ENCODE results near the gene FOXK1. TPM values are rescaled to one million over a fixed set of nuclear protein-coding genes. Genes with fewer than 3 reads are reported as not detected.

Gene FOXK1
- total and polyA plus RNA-seq, 9 of the 15 experiments (the other 6 are each of a cell fraction or from before 2014, with no cell fraction given) = 0.32 to 45.5 (median 8.1) TPM

DNA sequence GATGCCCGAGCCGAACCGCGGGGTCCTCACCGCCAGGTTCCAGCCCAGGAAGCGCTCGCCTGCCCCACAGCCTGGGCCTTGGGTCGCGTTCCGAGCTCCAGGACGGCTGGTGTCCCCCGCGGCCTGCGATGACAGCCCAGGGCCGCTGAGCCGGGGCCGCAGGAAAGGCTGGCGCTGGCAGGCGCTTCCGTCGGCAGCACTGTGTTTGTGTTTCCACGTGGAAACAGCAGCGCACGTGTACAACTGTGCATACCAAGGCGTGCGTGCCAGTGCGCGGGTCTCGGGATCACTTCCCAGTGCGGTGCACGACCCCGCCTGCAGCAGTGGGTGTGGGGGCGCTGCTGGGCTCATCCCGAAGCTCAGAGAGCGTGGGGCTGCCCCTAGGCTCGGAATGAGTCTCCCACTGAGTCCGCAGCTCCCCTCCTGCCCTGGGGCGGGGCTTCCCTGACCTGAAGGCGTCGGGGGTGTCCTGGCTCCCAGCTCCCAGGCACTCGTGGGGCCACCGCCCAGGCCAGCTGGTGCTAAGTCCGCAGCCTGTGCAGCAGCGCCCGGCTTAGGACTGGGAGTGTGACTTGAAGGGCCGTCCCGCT lies 110.5 kb downstream of the FOXK1 start:
- no peaks in the 10 kb centered on the region for H4K20me1 ChIP-seq (replicated peaks; ENCODE audit: control insufficient read depth, insufficient read depth, low read length)
- H3K4me2 ChIP-seq (ENCODE audit: insufficient read depth, low read length) = no peak overlapping the region
- ChIA-PET CTCF (ENCODE audit: low intra/inter-chr PET ratio) (no interaction called here), POLR2A (interaction anchor here (0.8 to 2.1 kb wide), 2 partner anchors 18 to 19 kb away, joined by 4 read pairs; partner anchors contain the start of gene AP5Z1)
- H3K9ac ChIP-seq (ENCODE audit: insufficient read depth in 1 of 2, low read depth in 2 of 2, low read length in 2 of 2) = no peak overlapping the region
- no peak overlapping the region for H3K27ac ChIP-seq (ENCODE audit: extremely low read depth, low read depth, low read length)
- peaks cover 30% of the 10 kb centered on the region; the same call in 1 of the 3 replicates for H3K36me3 ChIP-seq (ENCODE audit: control insufficient read depth, insufficient read depth, low read length)
- no peaks in the 10 kb centered on the region for H3K27me3 ChIP-seq (ENCODE audit: control insufficient read depth in 2 of 2, insufficient read depth in 2 of 2, low read length in 2 of 2)
- in situ Hi-C loops (cut with MboI) (loop anchor here (10.0 kb wide), 1 partner anchor 292 kb away; no protein-coding TSS in a partner anchor), intact Hi-C loops (cut with micrococcal nuclease) (loop anchor here (10.0 kb wide), 1 partner anchor 92 kb away; the partner anchor contains the start of gene RADIL)
- no peak for ATAC-seq
- no peak overlapping the region for H2AFZ ChIP-seq (ENCODE audit: low read depth, low read length)
- FAIRE-seq = no peak
- no peaks in the 10 kb centered on the region for H3K9me3 ChIP-seq (replicated peaks; ENCODE audit: control insufficient read depth, insufficient read depth, low read depth, low read length)
- no peaks in the 10 kb centered on the region for H3K79me2 ChIP-seq (ENCODE audit: control insufficient read depth, insufficient read depth, low read length)
- no peak overlapping the region for H3K4me3 ChIP-seq
- 93% methylated on average over 22 of the region's 47 CpGs for WGBS (ENCODE audit: insufficient coverage, low coverage, missing lambda C conversion rate)
- BruUV-seq (replicated peaks) = no TSS peak
- DNase-seq (ENCODE audit: extremely low read depth in 1 of 4, low spot score in 3 of 4) = no peak
- H3K9me1 ChIP-seq (ENCODE audit: control insufficient read depth, insufficient read depth, low read length) = no peaks in the 10 kb centered on the region
- peaks cover 0 to 35% of the 10 kb centered on the region in 2 experiments; a peak in 3 of 5 replicates for H3K4me1 ChIP-seq (replicated peaks in 1 of 2; ENCODE audit: control insufficient read depth in 2 of 2, insufficient read depth in 2 of 2, low read length in 2 of 2)
- TF ChIP-seq, protein P1, sequence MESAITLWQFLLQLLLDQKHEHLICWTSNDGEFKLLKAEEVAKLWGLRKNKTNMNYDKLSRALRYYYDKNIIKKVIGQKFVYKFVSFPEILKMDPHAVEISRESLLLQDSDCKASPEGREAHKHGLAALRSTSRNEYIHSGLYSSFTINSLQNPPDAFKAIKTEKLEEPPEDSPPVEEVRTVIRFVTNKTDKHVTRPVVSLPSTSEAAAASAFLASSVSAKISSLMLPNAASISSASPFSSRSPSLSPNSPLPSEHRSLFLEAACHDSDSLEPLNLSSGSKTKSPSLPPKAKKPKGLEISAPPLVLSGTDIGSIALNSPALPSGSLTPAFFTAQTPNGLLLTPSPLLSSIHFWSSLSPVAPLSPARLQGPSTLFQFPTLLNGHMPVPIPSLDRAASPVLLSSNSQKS (CRISPR knock-in tag; IDR thresholded peaks at IDR 0.05) = no peak
- TF ChIP-seq ZNF324 (CRISPR knock-in tag; IDR thresholded peaks at IDR 0.05) (no peak), SNRNP70 (optimal IDR thresholded peaks at IDR 0.05; ENCODE audit: low read depth, low read length) (no peak)
- TF ChIP-seq, protein P2, sequence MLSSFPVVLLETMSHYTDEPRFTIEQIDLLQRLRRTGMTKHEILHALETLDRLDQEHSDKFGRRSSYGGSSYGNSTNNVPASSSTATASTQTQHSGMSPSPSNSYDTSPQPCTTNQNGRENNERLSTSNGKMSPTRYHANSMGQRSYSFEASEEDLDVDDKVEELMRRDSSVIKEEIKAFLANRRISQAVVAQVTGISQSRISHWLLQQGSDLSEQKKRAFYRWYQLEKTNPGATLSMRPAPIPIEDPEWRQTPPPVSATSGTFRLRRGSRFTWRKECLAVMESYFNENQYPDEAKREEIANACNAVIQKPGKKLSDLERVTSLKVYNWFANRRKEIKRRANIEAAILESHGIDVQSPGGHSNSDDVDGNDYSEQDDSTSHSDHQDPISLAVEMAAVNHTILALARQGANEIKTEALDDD (IDR thresholded peaks at IDR 0.05) = no peak
- TF ChIP-seq, protein P3, sequence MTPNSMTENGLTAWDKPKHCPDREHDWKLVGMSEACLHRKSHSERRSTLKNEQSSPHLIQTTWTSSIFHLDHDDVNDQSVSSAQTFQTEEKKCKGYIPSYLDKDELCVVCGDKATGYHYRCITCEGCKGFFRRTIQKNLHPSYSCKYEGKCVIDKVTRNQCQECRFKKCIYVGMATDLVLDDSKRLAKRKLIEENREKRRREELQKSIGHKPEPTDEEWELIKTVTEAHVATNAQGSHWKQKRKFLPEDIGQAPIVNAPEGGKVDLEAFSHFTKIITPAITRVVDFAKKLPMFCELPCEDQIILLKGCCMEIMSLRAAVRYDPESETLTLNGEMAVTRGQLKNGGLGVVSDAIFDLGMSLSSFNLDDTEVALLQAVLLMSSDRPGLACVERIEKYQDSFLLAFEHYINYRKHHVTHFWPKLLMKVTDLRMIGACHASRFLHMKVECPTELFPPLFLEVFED (CRISPR knock-in tag; conservative IDR thresholded peaks at IDR 0.05) = no peak
- TF ChIP-seq, protein P4, sequence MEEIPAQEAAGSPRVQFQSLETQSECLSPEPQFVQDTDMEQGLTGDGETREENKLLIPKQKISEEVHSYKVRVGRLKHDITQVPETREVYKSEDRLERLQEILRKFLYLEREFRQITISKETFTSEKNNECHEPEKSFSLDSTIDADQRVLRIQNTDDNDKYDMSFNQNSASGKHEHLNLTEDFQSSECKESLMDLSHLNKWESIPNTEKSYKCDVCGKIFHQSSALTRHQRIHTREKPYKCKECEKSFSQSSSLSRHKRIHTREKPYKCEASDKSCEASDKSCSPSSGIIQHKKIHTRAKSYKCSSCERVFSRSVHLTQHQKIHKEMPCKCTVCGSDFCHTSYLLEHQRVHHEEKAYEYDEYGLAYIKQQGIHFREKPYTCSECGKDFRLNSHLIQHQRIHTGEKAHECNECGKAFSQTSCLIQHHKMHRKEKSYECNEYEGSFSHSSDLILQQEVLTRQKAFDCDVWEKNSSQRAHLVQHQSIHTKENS (CRISPR knock-in tag; IDR thresholded peaks at IDR 0.05) = no peak
- TF ChIP-seq, protein P5, sequence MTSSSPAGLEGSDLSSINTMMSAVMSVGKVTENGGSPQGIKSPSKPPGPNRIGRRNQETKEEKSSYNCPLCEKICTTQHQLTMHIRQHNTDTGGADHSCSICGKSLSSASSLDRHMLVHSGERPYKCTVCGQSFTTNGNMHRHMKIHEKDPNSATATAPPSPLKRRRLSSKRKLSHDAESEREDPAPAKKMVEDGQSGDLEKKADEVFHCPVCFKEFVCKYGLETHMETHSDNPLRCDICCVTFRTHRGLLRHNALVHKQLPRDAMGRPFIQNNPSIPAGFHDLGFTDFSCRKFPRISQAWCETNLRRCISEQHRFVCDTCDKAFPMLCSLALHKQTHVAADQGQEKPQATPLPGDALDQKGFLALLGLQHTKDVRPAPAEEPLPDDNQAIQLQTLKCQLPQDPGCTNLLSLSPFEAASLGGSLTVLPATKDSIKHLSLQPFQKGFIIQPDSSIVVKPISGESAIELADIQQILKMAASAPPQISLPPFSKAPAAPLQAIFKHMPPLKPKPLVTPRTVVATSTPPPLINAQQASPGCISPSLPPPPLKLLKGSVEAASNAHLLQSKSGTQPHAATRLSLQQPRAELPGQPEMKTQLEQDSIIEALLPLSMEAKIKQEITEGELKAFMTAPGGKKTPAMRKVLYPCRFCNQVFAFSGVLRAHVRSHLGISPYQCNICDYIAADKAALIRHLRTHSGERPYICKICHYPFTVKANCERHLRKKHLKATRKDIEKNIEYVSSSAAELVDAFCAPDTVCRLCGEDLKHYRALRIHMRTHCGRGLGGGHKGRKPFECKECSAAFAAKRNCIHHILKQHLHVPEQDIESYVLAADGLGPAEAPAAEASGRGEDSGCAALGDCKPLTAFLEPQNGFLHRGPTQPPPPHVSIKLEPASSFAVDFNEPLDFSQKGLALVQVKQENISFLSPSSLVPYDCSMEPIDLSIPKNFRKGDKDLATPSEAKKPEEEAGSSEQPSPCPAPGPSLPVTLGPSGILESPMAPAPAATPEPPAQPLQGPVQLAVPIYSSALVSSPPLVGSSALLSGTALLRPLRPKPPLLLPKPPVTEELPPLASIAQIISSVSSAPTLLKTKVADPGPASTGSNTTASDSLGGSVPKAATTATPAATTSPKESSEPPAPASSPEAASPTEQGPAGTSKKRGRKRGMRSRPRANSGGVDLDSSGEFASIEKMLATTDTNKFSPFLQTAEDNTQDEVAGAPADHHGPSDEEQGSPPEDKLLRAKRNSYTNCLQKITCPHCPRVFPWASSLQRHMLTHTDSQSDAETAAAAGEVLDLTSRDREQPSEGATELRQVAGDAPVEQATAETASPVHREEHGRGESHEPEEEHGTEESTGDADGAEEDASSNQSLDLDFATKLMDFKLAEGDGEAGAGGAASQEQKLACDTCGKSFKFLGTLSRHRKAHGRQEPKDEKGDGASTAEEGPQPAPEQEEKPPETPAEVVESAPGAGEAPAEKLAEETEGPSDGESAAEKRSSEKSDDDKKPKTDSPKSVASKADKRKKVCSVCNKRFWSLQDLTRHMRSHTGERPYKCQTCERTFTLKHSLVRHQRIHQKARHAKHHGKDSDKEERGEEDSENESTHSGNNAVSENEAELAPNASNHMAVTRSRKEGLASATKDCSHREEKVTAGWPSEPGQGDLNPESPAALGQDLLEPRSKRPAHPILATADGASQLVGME (CRISPR knock-in tag; IDR thresholded peaks at IDR 0.05) = no peak
- TF ChIP-seq, protein P6, sequence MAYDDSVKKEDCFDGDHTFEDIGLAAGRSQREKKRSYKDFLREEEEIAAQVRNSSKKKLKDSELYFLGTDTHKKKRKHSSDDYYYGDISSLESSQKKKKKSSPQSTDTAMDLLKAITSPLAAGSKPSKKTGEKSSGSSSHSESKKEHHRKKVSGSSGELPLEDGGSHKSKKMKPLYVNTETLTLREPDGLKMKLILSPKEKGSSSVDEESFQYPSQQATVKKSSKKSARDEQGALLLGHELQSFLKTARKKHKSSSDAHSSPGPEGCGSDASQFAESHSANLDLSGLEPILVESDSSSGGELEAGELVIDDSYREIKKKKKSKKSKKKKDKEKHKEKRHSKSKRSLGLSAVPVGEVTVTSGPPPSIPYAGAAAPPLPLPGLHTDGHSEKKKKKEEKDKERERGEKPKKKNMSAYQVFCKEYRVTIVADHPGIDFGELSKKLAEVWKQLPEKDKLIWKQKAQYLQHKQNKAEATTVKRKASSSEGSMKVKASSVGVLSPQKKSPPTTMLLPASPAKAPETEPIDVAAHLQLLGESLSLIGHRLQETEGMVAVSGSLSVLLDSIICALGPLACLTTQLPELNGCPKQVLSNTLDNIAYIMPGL (CRISPR knock-in tag; IDR thresholded peaks at IDR 0.05) = no peak

Measured in K562 (cell line).